SU-DHL-6 (cell line): ENCODE measurements around the gene FRMD3.

ENCODE experiments used
- EZH2phosphoT487 ChIP-seq: fragments of 200-600 bp; sonication (generic), shearing (Covaris generic); conservative IDR thresholded peaks from 2 replicates; pipeline ENCODE4 v1.6.1; 2018; ENCODE audit warnings: mild to moderate bottlenecking, antibody characterized with exemption, low read length, moderate library complexity, mixed read lengths
- TF ChIP-seq, protein P1 (sequence below): fragments of 200-600 bp; sonication (generic); IDR thresholded peaks from one replicate; pipeline ENCODE4 v1.5.1; 2017; ENCODE audit warnings: antibody characterized with exemption, mild to moderate bottlenecking, low read length, moderate library complexity; ENCODE audit not compliant: insufficient read depth, poor library complexity, severe bottlenecking

DNA sequence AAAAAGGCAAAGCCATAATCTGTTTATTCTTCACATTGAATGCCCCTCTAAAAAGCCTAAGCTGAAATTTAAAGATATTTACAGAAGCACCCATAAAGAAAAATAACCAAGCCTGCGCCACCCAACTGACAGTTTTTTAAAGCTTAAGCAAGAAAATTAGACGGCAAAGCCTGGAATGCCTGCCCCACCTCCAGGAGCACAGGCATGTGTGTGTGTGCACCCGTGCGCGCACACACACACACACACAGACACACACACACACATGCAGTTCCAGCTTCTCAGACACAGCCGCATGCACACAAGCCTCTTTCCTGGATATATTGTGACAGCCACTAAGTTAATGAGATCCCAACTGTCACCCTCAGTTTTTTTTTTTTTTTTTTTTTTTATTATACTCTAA is 88.2 kb downstream of the FRMD3 start:
- TF ChIP-seq, protein P1, sequence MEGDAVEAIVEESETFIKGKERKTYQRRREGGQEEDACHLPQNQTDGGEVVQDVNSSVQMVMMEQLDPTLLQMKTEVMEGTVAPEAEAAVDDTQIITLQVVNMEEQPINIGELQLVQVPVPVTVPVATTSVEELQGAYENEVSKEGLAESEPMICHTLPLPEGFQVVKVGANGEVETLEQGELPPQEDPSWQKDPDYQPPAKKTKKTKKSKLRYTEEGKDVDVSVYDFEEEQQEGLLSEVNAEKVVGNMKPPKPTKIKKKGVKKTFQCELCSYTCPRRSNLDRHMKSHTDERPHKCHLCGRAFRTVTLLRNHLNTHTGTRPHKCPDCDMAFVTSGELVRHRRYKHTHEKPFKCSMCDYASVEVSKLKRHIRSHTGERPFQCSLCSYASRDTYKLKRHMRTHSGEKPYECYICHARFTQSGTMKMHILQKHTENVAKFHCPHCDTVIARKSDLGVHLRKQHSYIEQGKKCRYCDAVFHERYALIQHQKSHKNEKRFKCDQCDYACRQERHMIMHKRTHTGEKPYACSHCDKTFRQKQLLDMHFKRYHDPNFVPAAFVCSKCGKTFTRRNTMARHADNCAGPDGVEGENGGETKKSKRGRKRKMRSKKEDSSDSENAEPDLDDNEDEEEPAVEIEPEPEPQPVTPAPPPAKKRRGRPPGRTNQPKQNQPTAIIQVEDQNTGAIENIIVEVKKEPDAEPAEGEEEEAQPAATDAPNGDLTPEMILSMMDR = no peak
- TF ChIP-seq EZH2phosphoT487 = no peak
